GM18526 (cell line): ENCODE results near the gene PSTPIP1.

ENCODE experiments used
- POLR2A ChIP-seq: IDR thresholded peaks from 3 replicates; pipeline ENCODE4 v1.6.1; 2011; ENCODE audit not compliant: insufficient read length; ENCODE audit errors: extremely low read depth

PSTPIP1 gene

GRCh38 chr15:77002954-77003912 lies 8.3 kb downstream of the PSTPIP1 start:
- TF ChIP-seq POLR2A, result no peak

- TF ChIP-seq POLR2A, result no peak
Observed at GRCh38 chr15:77004189-77004588, 9.3 kb downstream of the PSTPIP1 start.

- TF ChIP-seq POLR2A, result no peak
Observed at GRCh38 chr15:77009176-77009575, 14.2 kb downstream of the PSTPIP1 start.

GRCh38 chr15:77009646-77010311 lies 14.9 kb downstream of the PSTPIP1 start:
- no peak for TF ChIP-seq POLR2A

GRCh38 chr15:77010312-77010686 lies 15.4 kb downstream of the PSTPIP1 start:
- no peak for TF ChIP-seq POLR2A

GRCh38 chr15:77010857-77011256 lies 15.9 kb downstream of the PSTPIP1 start:
- no peak for TF ChIP-seq POLR2A

GRCh38 chr15:77012117-77012712 lies 17.3 kb downstream of the PSTPIP1 start:
- no peak for TF ChIP-seq POLR2A

- no peak for TF ChIP-seq POLR2A
Observed at GRCh38 chr15:77012868-77013267, 17.9 kb downstream of the PSTPIP1 start.

- no peak for TF ChIP-seq POLR2A
Observed at GRCh38 chr15:77013776-77014131, 18.8 kb downstream of the PSTPIP1 start.

GRCh38 chr15:77014132-77015081 lies 19.5 kb downstream of the PSTPIP1 start:
- TF ChIP-seq POLR2A, result no peak

GRCh38 chr15:77015646-77016320 lies 20.9 kb downstream of the PSTPIP1 start:
- no peak for TF ChIP-seq POLR2A

GRCh38 chr15:77016321-77016695 lies 21.4 kb downstream of the PSTPIP1 start:
- TF ChIP-seq POLR2A, result no peak

GRCh38 chr15:77017091-77017660 lies 22.2 kb downstream of the PSTPIP1 start:
- no peak for TF ChIP-seq POLR2A
